Measurements from ENCODE around the gene SFXN3. TPM values are rescaled to one million over a fixed set of nuclear protein-coding genes. Genes with fewer than 3 reads are reported as not detected.
A peak's percentile ranks its signal among the peaks of the same experiment; 100 is the strongest.

SFXN3 gene
- total RNA-seq, 1 experiment from 2014 or later = 2.8 TPM

DNA sequence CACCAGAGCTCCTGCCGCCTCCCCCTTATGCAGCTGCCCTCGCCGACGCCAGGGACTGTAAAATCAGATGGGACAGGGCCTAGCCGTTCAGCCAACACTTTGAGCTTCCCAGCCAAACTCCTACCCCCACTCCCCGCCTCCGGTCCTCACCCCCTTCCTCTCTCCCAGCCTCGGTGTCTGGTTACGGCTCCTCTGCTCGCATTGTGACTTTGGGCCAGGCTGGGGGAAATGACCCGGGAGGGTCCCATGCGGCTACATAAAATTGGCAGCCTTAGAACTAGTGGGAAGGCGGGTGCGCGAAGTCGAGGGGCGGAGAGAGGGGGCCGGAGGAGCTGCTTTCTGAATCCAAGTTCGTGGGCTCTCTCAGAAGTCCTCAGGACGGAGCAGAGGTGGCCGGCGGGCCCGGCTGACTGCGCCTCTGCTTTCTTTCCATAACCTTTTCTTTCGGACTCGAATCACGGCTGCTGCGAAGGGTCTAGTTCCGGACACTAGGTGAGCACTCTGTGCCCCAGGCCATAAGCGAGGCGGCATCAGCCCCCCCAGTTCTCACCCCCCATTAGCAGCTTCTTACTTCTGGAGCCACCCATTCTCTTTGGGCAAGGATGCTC is 30.7 kb downstream of the SFXN3 start, which contains the start of gene KAZALD1:
KAZALD1 (plus strand) TSS at position 366 of the 608 bp plus-strand sequence. CDS start 604 bp downstream, outside the sequence.
- H3K4me3 Mint-ChIP-seq = peak within 1 kb of the TSS; percentile 93 to 96
- H2BK5ac ChIP-seq (ENCODE audit: insufficient read length, low read length) = no peak within 1 kb of the TSS

More for the DNA sequence above, 30.7 kb downstream of the SFXN3 start, which contains the start of gene KAZALD1:
- no peaks in the 10 kb centered on the region for H3K79me2 ChIP-seq (ENCODE audit: insufficient read depth, low read length)
- H4K91ac ChIP-seq (ENCODE audit: insufficient read length, low read depth, low read length) = no peak within 1 kb of the TSS
- no peaks in the 10 kb centered on the region for H3K9me3 ChIP-seq (ENCODE audit: control insufficient read depth, low read depth, low read length)
- no peak within 1 kb of the TSS for H2BK120ac ChIP-seq (ENCODE audit: low read depth, low read length, poor library complexity, severe bottlenecking)
- peak within 1 kb of the TSS; percentile 96 to 99 (median 98); a peak in 5 of 7 replicates for H3K27ac Mint-ChIP-seq
- H3K4me1 Mint-ChIP-seq = peaks cover 31 to 38% of the 10 kb centered on the region in 2 experiments
- no peak within 1 kb of the TSS for H2AFZ ChIP-seq (ENCODE audit: low read length)
- no peak within 1 kb of the TSS for H4K5ac ChIP-seq (ENCODE audit: insufficient read length, low read depth, low read length)
- peak within 1 kb of the TSS; percentile 35 for H3K27ac ChIP-seq (ENCODE audit: insufficient read length, low read depth, low read length)
- peak within 1 kb of the TSS; percentile 96 for H3K9ac ChIP-seq (ENCODE audit: extremely low read depth, insufficient read length, low read length)
- H3K4ac ChIP-seq (ENCODE audit: low read depth, low read length) = no peak within 1 kb of the TSS
- H3K27me3 Mint-ChIP-seq (ENCODE audit: low read depth) = peaks cover 53% of the 10 kb centered on the region
- H3K36me3 Mint-ChIP-seq (ENCODE audit: insufficient read depth in 1 of 3, low read depth in 3 of 3) = peaks cover 0 to 5% (median 0%) of the 10 kb centered on the region in 3 experiments; a peak in 3 of 7 replicates
- no peak within 1 kb of the TSS for H2BK20ac ChIP-seq (ENCODE audit: low read depth, low read length, poor library complexity, severe bottlenecking)
- no peaks in the 10 kb centered on the region for H3K79me1 ChIP-seq (ENCODE audit: insufficient read depth, low read depth, low read length, poor library complexity, severe bottlenecking)
- peak within 1 kb of the TSS; percentile 85 for H3K18ac ChIP-seq (ENCODE audit: insufficient read length, low read depth, low read length)
- H2BK12ac ChIP-seq (ENCODE audit: insufficient read length, low read depth, low read length) = no peak within 1 kb of the TSS
- TF ChIP-seq, protein P1, sequence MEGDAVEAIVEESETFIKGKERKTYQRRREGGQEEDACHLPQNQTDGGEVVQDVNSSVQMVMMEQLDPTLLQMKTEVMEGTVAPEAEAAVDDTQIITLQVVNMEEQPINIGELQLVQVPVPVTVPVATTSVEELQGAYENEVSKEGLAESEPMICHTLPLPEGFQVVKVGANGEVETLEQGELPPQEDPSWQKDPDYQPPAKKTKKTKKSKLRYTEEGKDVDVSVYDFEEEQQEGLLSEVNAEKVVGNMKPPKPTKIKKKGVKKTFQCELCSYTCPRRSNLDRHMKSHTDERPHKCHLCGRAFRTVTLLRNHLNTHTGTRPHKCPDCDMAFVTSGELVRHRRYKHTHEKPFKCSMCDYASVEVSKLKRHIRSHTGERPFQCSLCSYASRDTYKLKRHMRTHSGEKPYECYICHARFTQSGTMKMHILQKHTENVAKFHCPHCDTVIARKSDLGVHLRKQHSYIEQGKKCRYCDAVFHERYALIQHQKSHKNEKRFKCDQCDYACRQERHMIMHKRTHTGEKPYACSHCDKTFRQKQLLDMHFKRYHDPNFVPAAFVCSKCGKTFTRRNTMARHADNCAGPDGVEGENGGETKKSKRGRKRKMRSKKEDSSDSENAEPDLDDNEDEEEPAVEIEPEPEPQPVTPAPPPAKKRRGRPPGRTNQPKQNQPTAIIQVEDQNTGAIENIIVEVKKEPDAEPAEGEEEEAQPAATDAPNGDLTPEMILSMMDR (conservative IDR thresholded peaks at IDR 0.05) = no peak
- no CpG with 5 or more reads among the region's 31 CpGs for WGBS (ENCODE audit: extremely low coverage, insufficient read length, low lambda C conversion rate)
- H2AK5ac ChIP-seq (ENCODE audit: insufficient read length, low read length) = no peak within 1 kb of the TSS
- H4K8ac ChIP-seq (replicated peaks; ENCODE audit: insufficient read length, low read depth, low read length) = no peak within 1 kb of the TSS
- H3K27me3 ChIP-seq (ENCODE audit: insufficient read depth, low read length) = peaks cover 45% of the 10 kb centered on the region
- H3K23ac ChIP-seq (ENCODE audit: insufficient read length, low read depth, low read length) = no peak within 1 kb of the TSS
- H4K20me1 ChIP-seq (ENCODE audit: control insufficient read depth, insufficient read depth, insufficient read length) = no peaks in the 10 kb centered on the region
- DNase-seq = peak; percentile 79
- H2BK15ac ChIP-seq (ENCODE audit: low read depth, low read length) = no peak within 1 kb of the TSS
- H3K23me2 ChIP-seq (ENCODE audit: insufficient read length, low read depth, low read length, poor library complexity, severe bottlenecking) = peaks cover 33% of the 10 kb centered on the region
- H3T11ph ChIP-seq (ENCODE audit: low read length) = no peak within 1 kb of the TSS
- H3K14ac ChIP-seq (ENCODE audit: insufficient read depth, low read length) = peak within 1 kb of the TSS; percentile 74
- H3K9me3 Mint-ChIP-seq = no peaks in the 10 kb centered on the region; a peak in 1 of 5 replicates
- no peaks in the 10 kb centered on the region; the same call in 1 of the 2 replicates for H3K4me1 ChIP-seq (ENCODE audit: insufficient read depth, low read length)
- H3K4me2 ChIP-seq (ENCODE audit: insufficient read depth, insufficient read length, low read length) = peak within 1 kb of the TSS; percentile 98
- H3K56ac ChIP-seq (ENCODE audit: insufficient read length, low read depth, low read length) = no peak within 1 kb of the TSS

All from H9 (cell line).